ENCODE results near the gene TNS3. TPM values are rescaled to one million over a fixed set of nuclear protein-coding genes. Genes with fewer than 3 reads are reported as not detected.

Gene TNS3
- total RNA-seq, 2 donors from 2014 or later: 64.8 to 69.3 TPM

GRCh38 chr7:47572939-47573757 lies 8.8 kb downstream of the TNS3 start:
- intact Hi-C loops (cut with DNase I): loop anchor here in 1 of 2 donors (10.0 kb wide), 1 partner anchor 118 kb away; no protein-coding TSS in a partner anchor
- no peak for DNase-seq (ENCODE audit: low spot score)

- no peak for DNase-seq (ENCODE audit: low spot score)
- intact Hi-C loops (cut with DNase I): loop anchor here in 1 of 2 donors (10.0 kb wide), 1 partner anchor 117 kb away; no protein-coding TSS in a partner anchor
Measured at GRCh38 chr7:47572094-47572445, 9.8 kb downstream of the TNS3 start.

- DNase-seq (ENCODE audit: low spot score): peak; percentile 96
- intact Hi-C loops (cut with DNase I): loop anchor here in 1 of 2 donors (10.0 kb wide), 1 partner anchor 117 kb away; no protein-coding TSS in a partner anchor
Measured at GRCh38 chr7:47571331-47572093, 10.4 kb downstream of the TNS3 start.

DNA sequence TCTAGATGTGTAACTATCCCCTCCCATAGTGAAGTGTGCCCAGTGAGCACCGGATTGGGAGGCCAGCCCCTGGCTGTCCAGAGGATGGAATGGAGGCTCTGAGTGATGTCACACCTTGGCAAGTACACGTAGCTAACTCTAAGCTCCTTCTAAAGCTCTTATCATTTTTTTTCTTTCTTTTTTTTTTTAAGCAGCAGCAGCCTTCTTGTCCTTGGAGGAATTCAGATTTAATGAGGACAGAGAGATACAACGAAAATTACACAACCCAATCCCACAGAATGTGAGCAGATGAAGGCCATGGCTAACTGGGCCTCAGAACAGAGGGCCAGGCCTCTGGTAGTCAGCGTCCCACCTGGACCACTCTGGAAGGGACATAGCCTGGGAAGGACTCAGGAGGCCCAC lies 11.3 kb downstream of the TNS3 start:
- intact Hi-C loops (cut with DNase I): loop anchor here in 1 of 2 donors (10.0 kb wide), 1 partner anchor 116 kb away; no protein-coding TSS in a partner anchor
- DNase-seq (ENCODE audit: low spot score): no peak

GRCh38 chr7:47568547-47568946 lies 13.4 kb downstream of the TNS3 start:
- DNase-seq (ENCODE audit: low spot score): no peak
- intact Hi-C loops (cut with DNase I): no loop called here

GRCh38 chr7:47568056-47568455 lies 13.9 kb downstream of the TNS3 start:
- intact Hi-C loops (cut with DNase I): no loop called here
- DNase-seq (ENCODE audit: low spot score): no peak

DNA sequence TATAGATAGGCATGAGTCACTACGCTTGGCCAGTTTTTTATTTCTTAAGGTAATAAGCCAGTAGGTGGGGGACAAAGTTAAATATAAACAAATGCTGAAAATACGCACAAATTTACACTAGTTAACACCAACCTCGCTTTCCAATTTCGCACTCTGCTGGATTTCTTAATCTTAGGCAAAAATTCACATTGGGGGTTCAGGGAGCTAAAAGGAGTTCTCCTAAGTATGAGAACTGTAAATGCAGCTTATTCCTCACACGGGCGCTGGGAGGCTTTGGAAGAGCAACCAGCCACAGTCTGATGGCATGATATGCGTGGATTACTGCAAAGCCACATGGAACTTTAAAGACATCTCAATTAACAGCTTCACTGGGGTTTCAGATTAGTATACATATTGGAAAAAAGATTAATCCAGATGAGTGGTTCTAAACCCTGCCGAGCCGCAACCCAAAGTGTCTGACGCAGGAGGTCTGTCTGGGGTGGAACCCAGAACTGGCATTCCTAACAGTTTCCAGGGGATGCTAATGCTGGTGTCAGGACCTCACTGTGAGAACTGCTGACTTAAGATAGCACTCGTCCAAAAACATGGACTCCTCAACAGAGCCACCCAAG lies 16.2 kb downstream of the TNS3 start:
- intact Hi-C loops (cut with DNase I): no loop called here
- no peak for DNase-seq (ENCODE audit: low spot score)

DNA sequence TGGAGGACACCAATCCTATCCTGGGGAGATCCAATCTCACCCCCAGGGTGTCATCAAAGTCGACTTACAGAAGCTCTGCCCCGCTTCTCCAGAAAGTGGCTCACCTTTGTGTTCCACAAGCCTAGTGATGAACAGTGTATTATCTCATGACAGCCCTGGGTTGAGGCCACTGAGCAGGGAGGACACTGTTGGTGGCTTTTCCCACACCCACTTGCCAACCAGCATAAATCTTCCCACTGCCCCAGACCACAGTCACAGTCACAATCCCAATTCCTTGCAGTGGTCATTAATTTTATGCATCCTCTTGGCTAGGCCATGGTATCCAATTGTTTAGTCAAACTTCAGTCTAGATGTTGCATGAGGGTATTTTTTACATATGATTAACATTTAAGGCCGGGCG lies 18.4 kb downstream of the TNS3 start:
- intact Hi-C loops (cut with DNase I): no loop called here
- no peak for DNase-seq (ENCODE audit: low spot score)

DNA sequence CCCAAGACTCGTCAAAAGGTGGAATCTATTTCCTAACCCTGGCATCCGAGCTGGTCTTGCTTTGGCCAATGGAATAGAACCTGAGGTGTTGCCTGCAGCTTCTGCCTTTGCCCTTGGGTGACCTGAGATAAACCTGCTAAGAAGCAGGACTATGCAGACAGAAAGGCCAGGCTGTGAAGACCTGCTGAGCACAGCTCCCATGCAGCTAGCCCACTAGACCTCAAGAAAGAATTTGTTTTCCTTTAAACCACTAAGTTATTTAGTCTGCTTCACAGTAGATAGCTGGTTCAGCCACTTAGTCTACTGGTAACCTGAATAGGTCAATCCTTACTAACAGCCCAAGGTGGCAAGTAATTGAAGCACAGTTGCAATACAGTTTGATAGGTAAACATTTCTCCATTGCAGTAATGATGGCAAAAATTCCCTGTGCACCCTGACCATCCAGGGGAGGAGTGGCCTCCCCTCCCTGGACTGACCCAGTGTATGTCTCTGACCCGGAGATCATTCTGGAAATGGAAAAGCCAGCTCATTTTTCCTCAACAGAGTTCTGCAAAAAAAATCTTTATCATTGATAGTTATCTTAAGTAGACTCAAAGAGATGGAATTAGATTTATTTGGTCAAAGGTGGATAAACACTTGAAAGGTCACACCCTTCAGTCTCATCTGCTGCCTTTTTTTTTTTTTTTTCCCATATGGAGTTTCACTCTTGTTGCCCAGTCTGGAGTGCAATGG lies 20.0 kb downstream of the TNS3 start:
- intact Hi-C loops (cut with DNase I): no loop called here
- DNase-seq (ENCODE audit: low spot score): no peak

GRCh38 chr7:47559306-47560220 lies 22.3 kb downstream of the TNS3 start:
- intact Hi-C loops (cut with DNase I): no loop called here
- no peak for DNase-seq (ENCODE audit: low spot score)

GRCh38 chr7:47557694-47558670 lies 23.9 kb downstream of the TNS3 start:
- DNase-seq (ENCODE audit: low spot score): no peak
- intact Hi-C loops (cut with DNase I): no loop called here

GRCh38 chr7:47557317-47557693 lies 24.6 kb downstream of the TNS3 start:
- DNase-seq (ENCODE audit: low spot score): no peak
- intact Hi-C loops (cut with DNase I): no loop called here

DNA sequence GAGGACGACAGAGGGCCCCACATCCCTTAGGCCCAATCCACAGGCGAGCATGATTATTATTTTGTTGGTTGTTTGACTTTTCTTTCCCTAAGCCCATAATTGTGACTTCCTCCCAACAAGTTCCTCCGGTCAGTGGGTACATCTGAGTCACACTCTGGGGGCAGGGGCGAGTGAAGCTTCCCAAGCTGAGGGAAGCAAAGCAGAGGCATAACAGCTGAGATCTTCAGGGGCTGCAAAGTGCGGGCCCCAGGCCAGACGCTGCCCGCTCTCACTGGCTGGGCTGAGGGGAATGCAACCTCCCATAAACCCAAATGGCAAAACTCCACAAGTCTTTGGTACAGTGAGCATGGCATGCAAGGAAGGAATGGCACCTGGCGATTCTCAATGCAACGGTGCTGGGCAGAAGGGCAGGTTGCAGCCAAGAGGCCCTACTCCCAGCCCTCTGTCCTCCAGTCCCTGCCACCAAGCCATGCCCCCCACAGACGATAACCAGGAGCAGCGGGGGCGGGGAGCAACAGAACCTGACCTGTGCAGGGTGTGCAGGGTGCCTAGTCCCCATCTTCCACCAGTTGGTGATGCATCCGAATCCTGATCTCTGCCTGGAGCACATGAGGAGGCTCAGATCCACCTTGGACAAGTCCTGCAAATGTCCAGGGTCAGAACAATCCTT lies 25.3 kb downstream of the TNS3 start:
- intact Hi-C loops (cut with DNase I): no loop called here

GRCh38 chr7:47553309-47553708 lies 28.6 kb downstream of the TNS3 start:
- no peak for DNase-seq (ENCODE audit: low spot score)
- intact Hi-C loops (cut with DNase I): no loop called here

More for the DNA sequence above, 25.3 kb downstream of the TNS3 start:
- no peak for DNase-seq (ENCODE audit: low spot score)

GRCh38 chr7:47552621-47553020 lies 29.3 kb downstream of the TNS3 start:
- intact Hi-C loops (cut with DNase I): no loop called here
- no peak for DNase-seq (ENCODE audit: low spot score)

- peak; percentile 86 for DNase-seq (ENCODE audit: low spot score)
- intact Hi-C loops (cut with DNase I): no loop called here
Measured at GRCh38 chr7:47551668-47552440, 30.1 kb downstream of the TNS3 start.
